Heart left ventricle (tissue), 13 donors: ENCODE measurements around the gene DPM2.

Experiments used
- CTCF ChIP-seq, 12 donors: fragments of 200-600 bp; sonication (generic) in 4 of 12; IDR thresholded peaks; one replicate each; pipeline versions ENCODE4 v1.5.0 to v1.8.0; 2018 to 2022; ENCODE audit warnings: antibody characterized with exemption in 12 of 12, mild to moderate bottlenecking in 5 of 12
- POLR2A ChIP-seq, 2 donors: fragments of 450-650 bp; IDR thresholded peaks; one replicate each; pipeline ENCODE4 v1.6.1; 2017; ENCODE audit warnings: antibody characterized with exemption in 2 of 2, mild to moderate bottlenecking in 2 of 2, moderate library complexity in 2 of 2
- donor health status: ischemic (EF 13 %, LVEDD 7.1; RV severe dilation, severe dysfunction).
- donor health status: DM: no; HTN: yes; CAD: no.
- donor health status: DM: no; HTN: no; CAD: no.
- donor health status: ischemic (EF 25% LVEDD 6.9; RV normal size, moderate dysfunction).
- donor health status: ischemic (EF 25% LVEDD 5.7; RV mildly dilated, moderate dysfunction).
- donor health status: ischemic (EF 35%, LVEDD 5.7; RV mildly dilated, moderate dysfunction).
- donor health status: nonischemic (EF 11% LVEDD 7.7; RV severe dilation, severe dysfunction).
- donor health status: DM: yes; HTN: yes; CAD: no.
- donor health status: PGD.
- donor health status: ischemic (EF 29% LVEDD 5.4; RV normal size, mild dysfunction).
- donor health status: nonischemic (EF 23%, LVEDD 6.1; RV moderate dilation, normal function).

- TF ChIP-seq CTCF (IDR thresholded peaks at IDR 0.05) (no peak), POLR2A (IDR thresholded peaks at IDR 0.05) (no peak)
Observed at GRCh38 chr9:127950513-127951289, 13.0 kb upstream of the DPM2 start.
